B cell (primary cell): ENCODE data around the gene SOD3. TPM values are rescaled to one million over a fixed set of nuclear protein-coding genes. Genes with fewer than 3 reads are reported as not detected.

Experiments used
- ATAC-seq: fragments of 200-7000 bp; cut with Tn5 transposase; one replicate; pipeline ENCODE4 v1.10.0; 2021; ENCODE audit warnings: low read depth, mild to moderate bottlenecking, moderate number of reproducible peaks, moderate library complexity
- CTCF ChIA-PET: fragments of 350-600 bp; sonication (Branson Sonifier 250); formaldehyde crosslinking; loops from one replicate; lab custom pipeline; 2021; ENCODE audit warnings: antibody characterized with exemption, inconsistent platforms; lab: Charles Lee
- POLR2A ChIA-PET: fragments of 350-600 bp; sonication (Branson Sonifier 250); formaldehyde crosslinking; loops from one replicate; lab custom pipeline; 2021; ENCODE audit warnings: antibody characterized with exemption; lab: Charles Lee
- DNase-seq: peaks from one replicate; pipeline ENCODE4 v3.0.0; 2013
- H2AFZ ChIP-seq: 2 replicates; pipeline ENCODE4 v1.6.1; 2012; ENCODE audit warnings: mild to moderate bottlenecking, low read depth, low read length; ENCODE audit not compliant: insufficient read depth, poor library complexity, severe bottlenecking
- H3K27ac ChIP-seq, 2 donors: 1 replicate in 1 of 2; 2 replicates in 1 of 2; pipeline ENCODE4 v1.5.1; 2012 to 2013; ENCODE audit warnings: low read length in 2 of 2, mild to moderate bottlenecking in 2 of 2, moderate library complexity in 1 of 2
- H3K27me3 ChIP-seq, 4 experiments: fragments of 200-600 bp in 1 of 4; sonication (generic) in 1 of 4; replicated peaks in 1 of 4; 1 replicate in 2 of 4; 2 replicates in 2 of 4; pipeline versions ENCODE4 v1.6.1 to v1.7.0; 2013 to 2016; ENCODE audit warnings: low read length in 3 of 4, mild to moderate bottlenecking in 2 of 4, mixed read lengths in 1 of 4, moderate library complexity in 1 of 4; ENCODE audit not compliant: insufficient read depth in 4 of 4, control insufficient read depth in 3 of 4; ENCODE audit errors: control extremely low read depth in 1 of 4
- H3K36me3 ChIP-seq, 2 experiments: replicated peaks in 1 of 2; 1 replicate in 1 of 2; 2 replicates in 1 of 2; pipeline versions ENCODE4 v1.6.1 to v1.7.1; 2013; ENCODE audit warnings: low read length in 1 of 2; ENCODE audit not compliant: insufficient read depth in 2 of 2, control insufficient read depth in 1 of 2; ENCODE audit errors: control extremely low read depth in 1 of 2, extremely low read depth in 1 of 2
- H3K4me1 ChIP-seq, 2 donors: fragments of 200-600 bp in 1 of 2; sonication (generic) in 1 of 2; 1 replicate in 1 of 2; 2 replicates in 1 of 2; pipeline versions ENCODE4 v1.5.1 to v1.6.1; 2013 to 2017; ENCODE audit warnings: low read length in 2 of 2; ENCODE audit not compliant: control insufficient read depth in 2 of 2, insufficient read depth in 2 of 2
- H3K4me2 ChIP-seq: replicated peaks from 2 replicates; pipeline ENCODE3; 2012; ENCODE audit warnings: mild to moderate bottlenecking, low read depth, low read length; ENCODE audit not compliant: poor library complexity, severe bottlenecking
- H3K4me3 ChIP-seq, 5 experiments: fragments of 200-600 bp in 1 of 5; sonication (generic) in 1 of 5; 1 replicate in 3 of 5; 2 replicates in 2 of 5; pipeline versions ENCODE4 v1.5.1 to v1.7.0; 2011 to 2016; ENCODE audit warnings: low read length in 4 of 5, mild to moderate bottlenecking in 4 of 5, low read depth in 2 of 5, control low read depth in 1 of 5, moderate library complexity in 1 of 5; ENCODE audit not compliant: insufficient read depth in 1 of 5; ENCODE audit errors: control extremely low read depth in 1 of 5, extremely low read depth in 1 of 5
- H3K79me2 ChIP-seq: fragments of 200-600 bp; sonication (generic); one replicate; pipeline ENCODE4 v1.6.0; 2016; ENCODE audit warnings: low read length; ENCODE audit not compliant: control insufficient read depth, insufficient read depth
- H3K9ac ChIP-seq: fragments of 200-600 bp; sonication (generic); 2 replicates; pipeline ENCODE4 v1.6.1; 2017; ENCODE audit warnings: mild to moderate bottlenecking, low read length, moderate library complexity
- H3K9me3 ChIP-seq, 3 donors: one replicate each; pipeline versions ENCODE4 v1.6.1 to v1.7.1; 2013; ENCODE audit warnings: low read length in 2 of 3; ENCODE audit not compliant: control insufficient read depth in 2 of 3, insufficient read depth in 1 of 3; ENCODE audit errors: control extremely low read depth in 1 of 3
- H4K20me1 ChIP-seq: 2 replicates; pipeline ENCODE4 v1.6.0; 2012; ENCODE audit warnings: mild to moderate bottlenecking, low read length; ENCODE audit not compliant: insufficient read depth, control insufficient read depth, poor library complexity, severe bottlenecking
- H3K27ac Mint-ChIP-seq: one replicate; pipeline ENCODE4 v1.8.0; 2021; ENCODE audit warnings: mixed read lengths
- H3K27me3 Mint-ChIP-seq: one replicate; pipeline ENCODE4 v1.8.0; 2021; ENCODE audit warnings: mixed read lengths
- H3K4me1 Mint-ChIP-seq: one replicate; pipeline ENCODE4 v1.8.0; 2021; ENCODE audit warnings: mixed read lengths
- H3K4me3 Mint-ChIP-seq: one replicate; pipeline ENCODE4 v1.8.0; 2021; ENCODE audit warnings: mixed read lengths
- H3K9me3 Mint-ChIP-seq: one replicate; pipeline ENCODE4 v1.8.0; 2022; ENCODE audit warnings: mixed read lengths; ENCODE audit not compliant: insufficient read depth
- CTCF ChIP-seq: fragments of 200-600 bp; IDR thresholded peaks from one replicate; pipeline ENCODE4 v1.8.0; 2022; ENCODE audit warnings: antibody characterized with exemption, mild to moderate bottlenecking
- EZH2 ChIP-seq: IDR thresholded peaks from 2 replicates; pipeline ENCODE4 v1.6.1; 2012; ENCODE audit warnings: borderline replicate concordance, low read depth, mild to moderate bottlenecking, moderate library complexity, low read length; ENCODE audit not compliant: insufficient read depth, poor library complexity, severe bottlenecking
- WGBS: methylation state at CpG from one replicate; pipeline ENCODE4 v1.1.5; 2013; ENCODE audit warnings: missing lambda C conversion rate; ENCODE audit not compliant: insufficient coverage; 5-methylcytosine and 5-hydroxymethylcytosine counted together
- intact Hi-C: fragments of 100-400 bp; cut with micrococcal nuclease; formaldehyde crosslinking; loops from one replicate; pipeline ENCODE4 v1.10.0; 2022
- polyA plus RNA-seq: library from polyadenylated mRNA; depleted of rRNA; stranded (reverse); fragments of >200 nt; gene quantifications from 2 replicates; pipeline ENCODE4 v1.2.3, GENCODE V29; 2012
- total RNA-seq, 2 donors: library from RNA; stranded (reverse); fragments of 120-200 nt in 1 of 2; gene quantifications; 1 replicate in 1 of 2; 2 replicates in 1 of 2; pipeline versions ENCODE4 v1.2.3 to v1.2.4, GENCODE V29; 2013 to 2022

The SOD3 gene
- total and polyA plus RNA-seq, 2 donors (not counting 1 experiment from before 2014, with no cell fraction given) = not detected

GRCh38 chr4:24764345-24764744, 31.0 kb upstream of the SOD3 start:
- H3K27ac Mint-ChIP-seq = no peak overlapping the region
- H3K4me1 ChIP-seq = no peaks in the 10 kb centered on the region
- H3K4me3 Mint-ChIP-seq = no peak overlapping the region
- no peaks in the 10 kb centered on the region for H3K36me3 ChIP-seq
- ChIA-PET CTCF (no interaction called here), POLR2A (no interaction called here)
- TF ChIP-seq EZH2 (no peak), CTCF (no peak)
- no peaks in the 10 kb centered on the region for H3K9me3 ChIP-seq
- H3K79me2 ChIP-seq = no peaks in the 10 kb centered on the region
- no peak overlapping the region for H3K27ac ChIP-seq
- no peak overlapping the region for H3K9ac ChIP-seq
- H3K4me1 Mint-ChIP-seq = no peaks in the 10 kb centered on the region
- intact Hi-C loops = no loop called here
- 90% methylated on average over 3 of the region's 3 CpGs for WGBS
- peaks cover 2% of the 10 kb centered on the region for H3K9me3 Mint-ChIP-seq
- no peaks in the 10 kb centered on the region for H3K27me3 ChIP-seq
- peaks cover 3% of the 10 kb centered on the region for H3K27me3 Mint-ChIP-seq
- DNase-seq (no peak), ATAC-seq (no peak)
- H2AFZ ChIP-seq = no peak overlapping the region
- H3K4me2 ChIP-seq = no peak overlapping the region
- no peak overlapping the region for H3K4me3 ChIP-seq
- H4K20me1 ChIP-seq = no peaks in the 10 kb centered on the region

GRCh38 chr4:24765376-24765988, 29.9 kb upstream of the SOD3 start:
- no peak for TF ChIP-seq EZH2
- no peak for TF ChIP-seq CTCF
- H3K9ac ChIP-seq = no peak overlapping the region
- H3K79me2 ChIP-seq = no peaks in the 10 kb centered on the region
- ChIA-PET POLR2A (no interaction called here), CTCF (no interaction called here)
- H3K9me3 Mint-ChIP-seq = no peaks in the 10 kb centered on the region
- H3K4me1 ChIP-seq = no peaks in the 10 kb centered on the region
- no peak overlapping the region for H2AFZ ChIP-seq
- H3K36me3 ChIP-seq = no peaks in the 10 kb centered on the region
- no peaks in the 10 kb centered on the region for H3K4me1 Mint-ChIP-seq
- no peaks in the 10 kb centered on the region for H3K27me3 ChIP-seq
- no peaks in the 10 kb centered on the region for H3K27me3 Mint-ChIP-seq
- no peak overlapping the region for H3K4me3 Mint-ChIP-seq
- DNase-seq = no peak
- 91% methylated on average over 4 of the region's 4 CpGs for WGBS
- H3K9me3 ChIP-seq = no peaks in the 10 kb centered on the region
- no peak overlapping the region for H3K4me3 ChIP-seq
- H3K4me2 ChIP-seq = no peak overlapping the region
- H3K27ac Mint-ChIP-seq = no peak overlapping the region
- no peaks in the 10 kb centered on the region for H4K20me1 ChIP-seq
- ATAC-seq = no peak
- intact Hi-C loops = no loop called here
- H3K27ac ChIP-seq = no peak overlapping the region
